COLO668 (cell line): ENCODE data around the gene TCF12.

Experiments
- DNase-seq: peaks from one replicate; lab custom pipeline; 2025; ENCODE audit not compliant: unreplicated experiment; lab: John Stamatoyannopoulos, UW

TCF12 gene

GRCh38 chr15:57236561-57237300 lies 318.3 kb downstream of the TCF12 start:
- no peak for DNase-seq

GRCh38 chr15:57237301-57237642 lies 318.8 kb downstream of the TCF12 start:
- no peak for DNase-seq

- no peak for DNase-seq
These were observed 319.2 kb downstream of the TCF12 start for GRCh38 chr15:57237676-57238075.

- no peak for DNase-seq
These were observed 326.7 kb downstream of the TCF12 start for GRCh38 chr15:57245130-57245529.

- DNase-seq = no peak
These were observed 327.3 kb downstream of the TCF12 start for GRCh38 chr15:57245714-57246113.

- DNase-seq = no peak
These were observed 329.6 kb downstream of the TCF12 start for GRCh38 chr15:57248074-57248473.

- DNase-seq = no peak
These were observed 332.9 kb downstream of the TCF12 start for GRCh38 chr15:57251308-57251707.

- no peak for DNase-seq
These were observed 333.5 kb downstream of the TCF12 start for GRCh38 chr15:57251941-57252340.

GRCh38 chr15:57253082-57253481 lies 334.6 kb downstream of the TCF12 start:
- DNase-seq = no peak

- DNase-seq = no peak
These were observed 335.1 kb downstream of the TCF12 start for GRCh38 chr15:57253500-57253899.

GRCh38 chr15:57255751-57256341 lies 337.4 kb downstream of the TCF12 start:
- no peak for DNase-seq

GRCh38 chr15:57256939-57257338 lies 338.5 kb downstream of the TCF12 start:
- no peak for DNase-seq

GRCh38 chr15:57259568-57260040 lies 341.2 kb downstream of the TCF12 start:
- peak; percentile 93 for DNase-seq

GRCh38 chr15:57263520-57263919 lies 345.1 kb downstream of the TCF12 start:
- peak; percentile 12 for DNase-seq

- DNase-seq = no peak
These were observed 354.4 kb downstream of the TCF12 start for GRCh38 chr15:57272771-57273357.

GRCh38 chr15:57273402-57273801 lies 355.0 kb downstream of the TCF12 start:
- no peak for DNase-seq

- no peak for DNase-seq
These were observed 360.0 kb downstream of the TCF12 start for GRCh38 chr15:57278439-57278838.

GRCh38 chr15:57280464-57280863 lies 362.0 kb downstream of the TCF12 start:
- DNase-seq = no peak

GRCh38 chr15:57281321-57281720 lies 362.9 kb downstream of the TCF12 start:
- DNase-seq = no peak

GRCh38 chr15:57282686-57283085 lies 364.2 kb downstream of the TCF12 start:
- no peak for DNase-seq

- DNase-seq = no peak
These were observed 365.5 kb downstream of the TCF12 start for GRCh38 chr15:57283774-57284503.

GRCh38 chr15:57284535-57284934 lies 366.1 kb downstream of the TCF12 start:
- DNase-seq = no peak
